Left cardiac atrium (tissue), 4 donors: ENCODE results near the gene MRPL58. TPM values are rescaled to one million over a fixed set of nuclear protein-coding genes. Genes with fewer than 3 reads are reported as not detected.
"Not testable (repeated sequence)": the region's sequence is repeated elsewhere in the genome, so short reads cannot be mapped to it uniquely, and the experiment has no call there.

Experiments used
- ATAC-seq, 2 donors: fragments of 200-7000 bp; cut with Tn5 transposase; one replicate each; pipeline ENCODE4 v1.9.1; 2020; ENCODE audit warnings: mild to moderate bottlenecking in 2 of 2, moderate library complexity in 2 of 2
- DNase-seq: peaks from one replicate; pipeline ENCODE4 v3.0.0-alpha.2; 2020
- intact Hi-C, 2 donors: fragments of 100-400 bp; cut with DNase I; formaldehyde crosslinking; loops; one replicate each; pipeline versions ENCODE4 v1.14.1 to v1.15.1; 2022 to 2023
- long read RNA-seq: library from polyadenylated mRNA; unstranded; transcript quantifications from one replicate; pipeline ENCODE4 v2.0.0, GENCODE V29; 2021
- total RNA-seq, 2 donors: library from RNA; stranded (reverse); fragmentation: NEBNext Ultra II Directional; extraction: Animal tissue kit (Norgen Biotek cat#: 25700); gene quantifications; one replicate each; pipeline ENCODE4 v1.2.1, GENCODE V29; 2021
- donor health status: DM: no; HTN: yes; CAD: no.
- donor health status: DM: no; HTN: yes; CAD: no; lungs with severe emphysema.
- donor health status: DM: yes; HTN: yes; CAD: no.
- donor health status: Dilated cardiomyopathy.

Gene MRPL58
- 10 to 100 TPM; 38.1 to 46.7 TPM for total RNA-seq
- long read RNA-seq, partial matches to known transcripts, result 0 of 5 reads
- long read RNA-seq, other reads (novel, unspliced or antisense), result 1 of 5 reads

DNA sequence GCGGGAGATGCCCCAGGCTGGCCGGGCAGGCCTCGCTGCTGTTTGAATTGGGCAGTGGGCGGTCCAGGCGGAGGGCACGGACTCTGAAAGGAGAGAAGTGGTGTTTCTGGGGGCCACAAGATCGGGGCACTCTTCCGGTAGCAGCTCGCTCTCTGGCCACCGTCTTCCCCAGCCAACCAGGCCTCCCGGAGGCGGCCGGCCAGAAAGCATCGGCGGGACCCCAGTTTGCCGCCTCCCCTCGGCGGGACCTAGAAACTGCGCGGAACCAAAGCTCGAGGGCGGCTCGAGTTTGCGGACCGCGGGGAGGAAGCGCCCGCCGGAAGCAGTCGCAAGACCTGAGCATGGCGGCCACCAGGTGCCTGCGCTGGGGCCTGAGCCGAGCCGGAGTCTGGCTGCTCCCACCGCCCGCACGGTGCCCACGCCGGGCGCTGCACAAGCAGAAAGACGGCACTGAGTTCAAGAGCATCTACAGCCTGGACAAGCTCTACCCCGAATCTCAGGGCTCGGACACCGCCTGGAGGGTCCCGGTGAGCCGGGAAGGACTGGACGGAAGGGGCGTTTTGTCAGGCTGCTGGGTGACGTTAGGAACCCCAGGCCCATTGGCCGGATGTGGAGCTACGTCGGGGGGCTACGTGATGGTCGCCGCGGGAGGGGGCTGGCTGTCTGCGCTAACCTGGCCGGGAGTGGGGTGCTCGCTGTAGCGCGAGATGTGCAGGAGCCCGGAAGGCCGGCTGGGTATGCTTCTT lies at the start of gene MRPL58:
Gene MRPL58 (plus strand): TSS at position 325 of the 746 bp plus-strand sequence. CDS start 17 bp downstream, at position 342.
- DNase-seq, result peak; percentile 88
- peak; percentile 95 for ATAC-seq
- intact Hi-C loops, result loop anchor here (5.0 to 10.0 kb wide), 2 partner anchors 48 to 50 kb away; no protein-coding TSS in a partner anchor

DNA sequence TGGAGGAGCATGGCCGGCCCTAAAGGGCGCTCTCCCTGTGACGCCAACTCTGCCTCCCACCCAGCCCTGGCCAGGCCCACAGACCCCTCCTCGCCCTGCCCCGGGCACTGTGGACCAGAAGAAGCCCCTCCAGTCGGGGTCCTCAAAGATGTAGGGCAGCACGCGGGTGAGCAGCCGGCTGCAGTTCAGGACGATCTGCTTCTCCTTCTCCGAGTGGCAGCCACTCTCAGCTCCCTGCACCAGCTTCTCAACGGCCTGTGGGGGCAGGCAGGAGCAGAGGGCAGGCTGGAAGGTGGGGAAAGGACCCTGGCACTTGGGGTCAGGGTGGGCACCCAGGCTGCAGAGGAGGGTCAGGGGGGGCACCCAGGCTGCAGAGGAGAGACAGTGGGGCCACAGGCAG lies 48.8 kb upstream of the MRPL58 start:
- no peak for DNase-seq
- intact Hi-C loops, result loop anchor here (5.0 to 10.0 kb wide), 4 partner anchors 49 to 241 kb away; partner anchors contain the start of genes MRPL58 (in 2 of the 2) and NUP85 (in 1 of the 2)

DNA sequence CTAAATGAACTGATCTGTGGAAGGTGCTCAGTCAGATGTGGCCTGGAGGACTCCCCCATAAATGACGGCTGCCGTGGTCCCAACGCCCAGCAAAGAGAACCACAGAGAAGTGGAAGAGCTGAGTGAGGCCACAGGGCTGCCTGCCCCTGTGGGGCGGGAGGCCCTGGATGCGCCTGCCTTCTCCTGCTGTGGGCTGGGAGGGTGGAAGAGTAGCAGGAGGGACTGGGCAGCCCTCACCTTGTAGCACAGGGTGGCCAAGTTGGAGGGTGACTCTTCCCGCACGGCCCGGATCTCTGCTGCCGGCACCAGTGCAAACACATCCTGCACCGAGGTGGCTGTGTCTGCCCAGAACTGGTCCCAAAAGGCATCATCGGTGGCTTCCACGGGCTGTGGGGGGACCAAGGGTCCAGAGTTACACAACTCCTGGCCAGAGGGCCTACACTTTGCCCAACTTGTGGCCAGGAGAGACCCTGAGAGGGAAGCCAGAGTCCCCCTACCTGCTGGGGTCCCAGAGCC lies 48.2 kb upstream of the MRPL58 start:
- intact Hi-C loops, result loop anchor here (5.0 to 10.0 kb wide), 4 partner anchors 48 to 240 kb away; partner anchors contain the start of genes MRPL58 (in 2 of the 2) and NUP85 (in 1 of the 2)
- ATAC-seq (no peak), DNase-seq (no peak)

More for the DNA sequence above, 48.8 kb upstream of the MRPL58 start:
- ATAC-seq, result no peak

DNA sequence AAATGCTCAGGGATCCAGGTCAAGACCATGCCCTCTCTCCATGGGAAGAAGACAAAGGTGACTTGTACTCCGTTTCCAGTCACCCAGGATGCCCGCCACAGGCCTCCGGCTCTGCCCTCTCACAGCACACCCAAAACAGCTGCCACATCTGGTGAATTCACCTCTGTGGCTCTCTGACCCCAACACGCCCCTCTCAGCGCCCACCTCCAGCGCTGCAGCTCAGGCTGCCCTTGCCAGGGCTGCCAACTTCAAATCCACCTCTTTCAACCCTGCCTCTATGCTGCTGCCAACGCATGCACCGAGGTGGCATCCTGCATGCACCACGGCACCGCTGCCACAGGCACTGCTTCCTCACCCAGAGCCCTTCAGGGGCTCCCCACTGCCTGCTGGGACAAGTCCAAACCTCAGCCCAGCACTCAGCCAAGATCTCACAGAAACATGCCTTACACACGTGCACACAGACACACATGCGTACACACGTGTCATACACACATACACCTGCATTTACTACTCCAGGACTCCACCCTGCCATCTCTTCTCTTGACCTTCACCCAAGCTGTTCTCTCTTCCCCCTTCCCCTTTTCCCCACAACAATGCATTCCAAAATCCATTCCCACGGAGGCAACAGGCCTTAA lies 47.4 kb upstream of the MRPL58 start:
- intact Hi-C loops, result loop anchor here (5.0 to 10.0 kb wide), 4 partner anchors 47 to 240 kb away; partner anchors contain the start of genes MRPL58 (in 2 of the 2) and NUP85 (in 1 of the 2)
- ATAC-seq, result no peak

DNA sequence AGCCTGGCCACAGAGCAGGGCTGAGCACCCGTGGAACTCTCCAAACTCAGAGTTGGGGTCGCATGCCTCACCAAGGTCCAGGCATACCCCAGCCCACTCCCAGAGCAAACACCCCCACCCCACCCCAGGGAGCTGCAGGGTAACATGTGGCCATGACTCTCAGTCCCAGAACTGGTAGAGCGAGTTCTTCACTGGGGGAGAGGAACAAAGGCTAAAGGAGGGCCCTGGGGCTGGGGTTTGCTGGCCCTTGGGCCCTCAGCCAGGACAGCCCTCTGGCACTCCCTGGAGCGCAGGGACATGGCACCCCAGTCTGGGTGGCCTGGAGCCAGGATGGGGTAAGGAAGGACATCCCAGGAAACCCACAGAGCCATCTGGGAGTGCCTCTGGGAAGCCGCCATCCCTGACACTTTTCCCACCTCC lies 44.1 kb upstream of the MRPL58 start:
- intact Hi-C loops, result loop anchor here in 1 of 2 donors (10.0 kb wide), 2 partner anchors 46 to 236 kb away; partner anchors contain the start of genes MRPL58 and NUP85
- no peak for ATAC-seq
- no peak for DNase-seq

More for the DNA sequence above, 47.4 kb upstream of the MRPL58 start:
- no peak for DNase-seq

DNA sequence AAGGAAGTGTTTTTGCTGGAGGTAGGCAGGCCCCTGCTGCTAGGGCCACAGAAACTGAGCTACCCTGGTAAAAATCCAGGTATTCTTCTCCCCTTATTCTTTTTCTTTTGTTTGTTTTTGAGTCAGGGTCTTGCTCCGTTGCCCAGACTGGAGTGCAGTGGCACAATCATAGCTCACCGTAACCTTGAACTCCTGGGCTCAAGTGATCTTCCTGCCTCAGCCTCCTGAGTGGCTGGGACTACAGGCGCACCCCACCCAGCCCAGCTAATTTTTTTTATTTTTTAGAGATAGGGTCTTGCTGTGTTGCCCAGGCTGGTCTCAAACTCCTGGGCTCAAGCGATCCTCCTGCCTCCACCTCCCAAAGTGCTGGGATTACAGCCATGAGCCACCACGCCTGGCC lies 43.0 kb upstream of the MRPL58 start:
- DNase-seq, ATAC-seq: not testable (repeated sequence)
- intact Hi-C loops, result loop anchor here in 1 of 2 donors (10.0 kb wide), 2 partner anchors 45 to 235 kb away; partner anchors contain the start of genes MRPL58 and NUP85

DNA sequence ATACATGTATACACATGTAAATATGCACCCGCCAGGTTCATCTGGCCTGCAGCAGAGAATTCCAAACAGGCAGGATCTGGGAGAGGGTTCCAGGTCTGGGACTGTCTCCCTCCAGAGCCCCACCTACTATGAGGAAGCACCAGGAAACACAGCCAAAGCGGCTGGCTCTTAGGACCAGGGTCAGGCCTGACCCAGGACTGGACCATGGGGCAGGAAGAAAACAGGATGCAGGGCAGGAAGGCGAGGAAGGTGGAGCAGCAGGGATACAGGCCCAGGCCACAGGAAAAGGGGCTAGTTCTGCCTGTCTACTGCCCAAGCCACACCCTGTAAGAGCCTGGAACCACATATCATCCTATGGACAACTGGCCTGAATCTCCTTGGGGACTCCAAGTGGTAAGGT lies 42.1 kb upstream of the MRPL58 start:
- DNase-seq (no peak), ATAC-seq (peak in 1 of 2 donors; percentile 32)
- intact Hi-C loops, result no loop called here

DNA sequence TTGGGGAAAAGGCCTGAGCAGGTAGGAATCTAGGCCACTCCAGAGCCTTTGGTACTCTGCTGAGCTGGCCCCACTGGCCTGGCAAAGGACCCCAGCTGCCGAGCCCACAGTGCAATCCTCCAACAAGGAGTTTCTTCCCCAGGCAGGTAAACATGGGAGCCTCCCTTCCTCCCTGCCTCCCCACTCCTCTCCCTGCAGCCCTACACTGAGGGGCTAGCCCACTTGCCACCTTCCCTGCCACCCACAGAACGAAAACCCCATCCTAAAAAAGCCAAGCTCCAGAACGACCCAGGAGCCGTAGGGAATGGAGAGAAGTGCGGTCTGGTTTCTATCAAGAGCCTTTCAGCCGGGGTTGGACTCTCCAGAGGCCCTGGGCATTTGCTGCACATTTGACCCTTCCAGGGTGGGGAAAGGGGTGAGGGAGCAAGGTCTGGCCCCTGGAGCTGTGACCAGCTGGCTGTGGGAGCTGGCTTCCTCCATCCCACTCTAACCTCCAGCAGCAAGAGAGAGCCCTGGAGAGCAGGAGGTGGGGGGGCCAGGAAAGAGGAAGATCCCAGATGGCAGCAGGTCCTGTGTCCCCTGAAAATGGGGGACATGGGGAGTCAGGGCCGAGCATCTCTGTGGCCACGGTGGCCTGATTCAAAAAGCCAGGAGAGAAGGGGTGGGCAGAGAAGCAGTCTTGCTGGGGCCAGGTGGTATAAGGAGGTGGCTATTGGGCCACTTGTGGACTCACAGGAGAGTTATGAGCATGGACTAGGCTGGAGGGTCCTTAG lies 41.2 kb upstream of the MRPL58 start:
- ATAC-seq (no peak), DNase-seq (no peak)
- intact Hi-C loops, result no loop called here

DNA sequence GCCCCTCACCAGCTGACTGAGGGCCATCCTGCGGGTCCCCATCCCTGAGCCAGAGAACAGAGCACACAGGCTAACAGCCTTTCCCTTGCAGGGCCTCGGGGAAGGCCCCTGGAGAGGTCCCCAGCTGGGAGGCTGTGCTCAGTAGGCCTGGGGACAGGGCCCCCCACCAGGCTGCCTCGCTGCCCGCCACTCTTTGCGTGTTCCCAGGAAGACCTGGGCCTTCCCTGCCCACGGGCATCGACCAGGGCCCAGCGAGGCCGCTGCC lies 40.7 kb upstream of the MRPL58 start:
- ATAC-seq (no peak), DNase-seq (no peak)
- intact Hi-C loops, result no loop called here

DNA sequence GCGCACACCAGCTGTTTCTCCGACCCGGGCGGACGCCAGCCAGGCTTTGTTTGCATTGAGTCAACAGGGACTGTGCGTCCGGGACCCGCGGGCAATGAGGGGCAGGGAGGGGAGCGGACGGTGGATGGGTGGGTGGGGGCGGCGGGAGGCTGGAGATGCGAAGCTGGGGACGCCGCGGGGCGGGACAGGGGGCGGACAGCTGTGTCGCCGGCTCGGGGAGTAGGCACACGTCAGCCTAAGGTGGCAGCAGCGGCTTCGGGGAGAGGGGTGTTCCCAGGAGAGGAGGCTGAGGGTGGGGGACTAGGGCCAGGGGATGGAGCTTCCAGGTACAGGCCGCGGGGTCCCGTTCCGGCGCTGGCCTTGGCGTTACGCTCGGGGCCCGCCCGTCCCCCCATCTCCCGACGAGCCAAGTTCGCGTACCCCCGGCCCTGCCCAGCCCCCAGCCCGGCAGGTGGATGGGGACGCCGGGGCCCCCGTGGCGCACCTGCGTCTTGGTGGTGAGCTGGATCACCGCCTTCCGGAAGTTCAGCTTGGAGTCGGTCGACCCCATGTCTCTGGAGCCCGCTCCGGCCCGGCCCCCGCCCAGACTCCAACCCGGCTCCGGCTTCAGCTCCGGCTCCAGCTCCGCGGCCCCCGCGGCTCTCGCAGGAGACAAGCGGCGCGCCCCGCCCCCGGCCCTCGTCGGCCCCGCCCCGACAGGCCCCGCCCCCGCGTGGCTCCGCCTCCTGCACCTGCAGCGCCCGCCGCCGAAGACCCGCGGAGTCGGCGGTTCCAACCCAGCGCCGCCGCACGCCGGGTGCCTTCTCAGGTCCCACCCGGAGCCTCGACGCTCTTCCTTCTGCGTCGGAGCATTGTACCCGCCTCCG lies 40.1 kb upstream of the MRPL58 start, which contains the start of gene HID1:
Gene HID1 (minus strand): TSS at position 653 of the 866 bp plus-strand sequence. CDS start 103 bp downstream, at position 550.
- intact Hi-C loops, result no loop called here
- peak; percentile 74 for DNase-seq
- ATAC-seq, result peak; percentile 88 to 92

DNA sequence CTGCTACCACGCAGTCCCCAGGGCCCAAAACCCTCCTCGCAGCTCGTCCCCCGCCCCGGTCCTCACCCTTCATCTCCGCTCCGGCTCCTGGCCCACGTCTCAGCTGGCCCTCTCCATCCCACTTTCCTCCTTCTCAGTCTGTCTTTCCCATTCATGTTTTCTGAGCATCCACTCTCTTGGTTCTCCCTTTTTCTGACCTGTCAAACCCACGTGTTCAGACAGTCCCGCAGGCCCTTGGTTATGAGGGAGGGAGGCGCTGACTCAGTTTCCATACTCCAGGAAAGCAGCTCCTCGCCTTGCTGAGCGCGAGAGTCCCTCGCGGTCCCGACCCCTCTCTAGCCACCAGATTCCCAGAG lies 39.5 kb upstream of the MRPL58 start:
- intact Hi-C loops, result no loop called here
- peak in 1 of 2 donors; percentile 23 for ATAC-seq
- no peak for DNase-seq

DNA sequence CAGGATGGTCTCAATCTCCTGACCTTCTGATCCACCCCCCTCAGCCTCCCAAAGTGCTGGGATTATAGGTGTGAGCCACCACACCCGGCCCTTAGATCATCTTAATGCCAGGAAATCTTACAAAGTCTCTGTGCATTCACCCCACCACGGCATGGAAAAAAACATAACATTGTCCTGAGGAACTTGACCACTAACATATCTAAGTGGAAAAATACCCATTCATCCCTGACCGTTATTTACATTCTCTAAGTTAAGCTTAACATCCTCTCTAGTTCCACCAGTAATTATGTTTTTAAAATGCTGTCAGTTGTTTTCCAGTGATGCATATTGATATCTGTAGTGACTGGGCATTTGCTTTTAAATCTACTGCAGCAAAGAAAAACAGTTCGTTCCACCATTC lies 36.5 kb upstream of the MRPL58 start:
- intact Hi-C loops, result no loop called here
- no peak for DNase-seq
- no peak for ATAC-seq

DNA sequence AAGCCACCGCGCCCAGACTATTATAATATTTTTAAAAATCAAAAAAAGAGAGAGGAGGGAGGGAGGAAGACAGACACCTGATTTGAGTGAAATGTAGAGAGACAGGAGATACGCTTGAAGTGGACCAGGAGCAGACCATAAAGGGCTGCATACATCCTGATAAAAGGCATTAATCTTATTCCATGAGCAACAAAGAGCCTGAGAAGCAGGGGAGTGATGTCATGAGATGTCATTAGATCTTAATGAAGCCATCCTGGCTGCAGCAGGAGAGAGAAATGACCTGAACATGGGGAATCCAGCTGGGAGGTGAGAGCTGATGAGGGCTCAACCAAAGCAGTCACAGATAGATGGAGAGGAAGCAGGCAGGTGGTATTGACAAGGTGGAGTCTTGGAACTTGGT lies 34.7 kb upstream of the MRPL58 start:
- ATAC-seq, result no peak
- no peak for DNase-seq
- intact Hi-C loops, result no loop called here

DNA sequence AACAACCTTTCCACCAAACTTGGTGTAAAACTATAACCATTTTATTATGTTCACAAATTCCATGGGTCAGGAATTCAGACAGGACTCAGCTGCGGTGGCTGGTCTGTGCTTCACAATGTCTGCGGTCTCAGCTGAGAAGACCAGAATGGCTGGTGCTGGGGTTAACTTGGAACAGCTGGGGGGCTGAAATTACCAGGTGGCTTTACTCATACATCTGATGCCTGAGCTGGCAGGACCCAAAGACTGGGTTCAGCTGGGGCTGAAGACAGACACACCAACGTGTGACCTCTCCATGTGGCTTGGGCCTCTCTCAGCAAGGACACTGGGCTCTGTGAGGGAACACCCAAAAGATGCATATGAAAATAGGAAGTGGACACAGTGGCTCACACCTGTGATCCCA lies 34.2 kb upstream of the MRPL58 start:
- no peak for ATAC-seq
- intact Hi-C loops, result no loop called here
- DNase-seq, result no peak

DNA sequence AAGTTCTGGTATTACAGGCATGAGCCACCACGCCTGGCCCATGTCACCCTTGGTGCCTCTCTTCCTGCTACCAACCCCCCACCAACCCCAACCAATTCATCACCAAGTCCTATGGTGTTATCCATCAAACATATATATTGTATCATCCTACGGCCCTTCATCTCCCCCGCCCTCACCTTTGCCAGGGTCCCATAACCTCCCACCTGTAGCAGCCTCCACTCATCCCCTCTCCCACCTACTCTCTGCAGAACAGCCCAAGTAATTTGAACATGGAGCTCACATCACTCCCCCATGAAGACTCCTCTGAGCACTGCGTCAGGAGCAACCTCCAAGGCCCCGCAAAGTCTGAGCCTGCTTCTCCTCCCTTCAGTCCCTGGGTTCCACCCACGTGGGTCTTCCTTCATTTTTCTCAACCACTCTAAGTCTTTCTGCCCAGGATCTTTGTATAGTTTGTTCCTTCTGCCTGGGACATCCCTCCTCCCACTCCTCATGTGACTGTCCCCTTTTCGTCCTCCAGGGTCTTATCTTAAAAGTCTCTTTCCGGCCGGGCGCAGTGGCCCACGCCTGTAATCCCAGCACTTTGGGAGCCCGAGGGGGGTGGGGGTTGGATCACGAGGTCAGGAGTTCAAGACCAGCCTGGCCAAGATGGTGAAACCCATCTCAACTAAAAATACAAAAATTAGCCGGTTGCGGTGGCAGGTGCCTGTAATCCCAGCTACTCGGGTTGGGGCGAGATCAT lies 32.9 kb upstream of the MRPL58 start:
- DNase-seq, result no peak
- ATAC-seq, result no peak
- intact Hi-C loops, result loop anchor here in 1 of 2 donors (5.0 kb wide), 1 partner anchor 53 kb away; no protein-coding TSS in a partner anchor

DNA sequence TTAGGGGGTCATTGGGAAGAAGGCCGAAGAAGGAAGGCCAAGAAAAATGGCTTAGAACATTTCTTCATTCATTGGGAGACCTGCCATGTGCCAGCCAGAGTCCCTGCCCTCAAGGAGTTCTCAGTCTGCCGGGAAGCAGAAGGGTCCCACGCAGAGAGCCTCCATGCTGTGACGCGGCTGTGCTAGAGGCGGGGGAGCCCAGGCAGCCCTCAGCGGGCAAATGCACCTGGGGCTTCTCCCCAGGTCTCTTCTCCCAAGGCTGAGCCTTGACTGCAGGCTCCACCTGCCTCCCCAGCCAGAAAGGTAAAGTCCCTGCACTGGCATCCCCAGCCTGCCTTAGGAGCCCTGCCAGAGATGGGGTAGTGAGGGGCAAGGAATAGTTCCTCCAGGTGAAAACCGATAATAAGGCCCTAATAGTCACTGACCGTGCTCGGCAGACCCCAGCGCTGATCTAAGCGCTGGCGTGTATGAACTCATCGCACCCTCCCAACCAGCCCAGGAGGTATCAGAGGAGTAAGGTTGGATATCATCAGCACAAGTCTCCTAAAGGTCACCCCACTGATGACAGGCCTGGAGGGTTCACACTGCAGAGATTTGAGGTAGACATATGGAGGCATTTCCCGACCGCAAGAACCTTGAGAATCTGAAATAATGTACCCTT lies 31.0 kb upstream of the MRPL58 start:
- DNase-seq (no peak), ATAC-seq (peak in 1 of 2 donors; percentile 13)
- intact Hi-C loops, result loop anchor here in 1 of 2 donors (5.0 kb wide), 1 partner anchor 51 kb away; no protein-coding TSS in a partner anchor
